Stimulated activated CD4-positive, alpha-beta T cell treated with anti-CD3 and anti-CD28 coated beads, TNF-alpha, amount 100 ng/mL, for 48 hours (primary cell): Measurements from ENCODE around the gene AGBL5.
"Not testable (repeated sequence)": the region's sequence is repeated elsewhere in the genome, so short reads cannot be mapped to it uniquely, and the experiment has no call there.

Experiments used
- DNase-seq, 3 donors: peaks; one replicate each; pipeline ENCODE4 v3.0.0-alpha.2; 2020; ENCODE audit warnings: low read depth in 3 of 3

AGBL5 gene

GRCh38 chr2:27091746-27092695 lies 40.6 kb downstream of the AGBL5 start:
- no peak for DNase-seq

- no peak for DNase-seq
These were observed 41.4 kb downstream of the AGBL5 start for GRCh38 chr2:27092696-27093429.

- no peak for DNase-seq
These were observed 42.2 kb downstream of the AGBL5 start for GRCh38 chr2:27093430-27094352.

DNA sequence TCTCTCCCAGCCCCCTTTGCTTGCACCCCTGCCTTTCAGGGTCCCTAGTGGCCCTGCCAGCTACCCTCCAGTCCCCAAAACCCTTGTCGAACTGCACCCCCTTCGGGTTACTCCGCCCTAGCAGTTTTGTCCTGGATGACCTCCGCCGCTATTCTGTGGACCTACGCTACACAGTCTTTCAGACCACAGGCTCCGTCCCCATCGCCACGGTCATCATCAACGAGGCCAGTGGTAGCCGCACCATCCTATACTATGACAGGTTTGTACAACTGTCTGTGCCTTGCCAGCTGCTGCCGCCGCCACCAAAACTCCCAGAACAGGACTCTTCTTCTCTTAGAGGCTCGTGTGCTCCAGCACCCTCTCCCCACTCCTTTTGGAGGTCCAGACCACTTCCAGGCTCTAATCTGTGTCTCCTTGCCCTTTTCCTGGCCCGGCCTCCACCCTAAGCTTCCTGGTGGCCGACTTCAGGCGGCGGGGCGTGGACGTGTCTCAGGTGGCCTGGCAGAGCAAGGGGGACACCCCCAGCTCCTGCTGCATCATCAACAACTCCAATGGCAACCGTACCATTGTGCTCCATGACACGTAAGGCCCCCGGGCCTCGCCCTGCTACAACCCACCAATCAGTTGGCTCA lies 43.0 kb downstream of the AGBL5 start:
- DNase-seq = no peak

DNA sequence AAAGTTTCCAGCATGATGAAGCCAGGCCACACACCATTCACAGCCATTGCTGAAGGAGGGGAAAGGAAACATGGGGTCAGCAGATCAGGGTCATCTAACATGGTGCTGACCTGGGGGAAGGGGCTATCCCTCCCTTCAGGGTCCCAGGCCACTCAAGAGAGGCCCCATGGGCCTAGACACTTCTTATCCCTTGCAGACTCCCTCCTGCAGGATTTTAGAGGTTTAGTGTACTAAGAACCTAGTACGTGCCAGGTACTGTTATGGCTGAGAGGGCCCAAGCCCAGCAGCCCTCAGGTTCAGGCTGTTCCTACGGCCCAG lies 43.9 kb downstream of the AGBL5 start:
- no peak for DNase-seq

- no peak for DNase-seq
These were observed 44.5 kb downstream of the AGBL5 start for GRCh38 chr2:27095745-27096651.

GRCh38 chr2:27096748-27097297 lies 45.4 kb downstream of the AGBL5 start:
- no peak for DNase-seq

- no peak for DNase-seq
These were observed 45.9 kb downstream of the AGBL5 start for GRCh38 chr2:27097341-27097740.

DNA sequence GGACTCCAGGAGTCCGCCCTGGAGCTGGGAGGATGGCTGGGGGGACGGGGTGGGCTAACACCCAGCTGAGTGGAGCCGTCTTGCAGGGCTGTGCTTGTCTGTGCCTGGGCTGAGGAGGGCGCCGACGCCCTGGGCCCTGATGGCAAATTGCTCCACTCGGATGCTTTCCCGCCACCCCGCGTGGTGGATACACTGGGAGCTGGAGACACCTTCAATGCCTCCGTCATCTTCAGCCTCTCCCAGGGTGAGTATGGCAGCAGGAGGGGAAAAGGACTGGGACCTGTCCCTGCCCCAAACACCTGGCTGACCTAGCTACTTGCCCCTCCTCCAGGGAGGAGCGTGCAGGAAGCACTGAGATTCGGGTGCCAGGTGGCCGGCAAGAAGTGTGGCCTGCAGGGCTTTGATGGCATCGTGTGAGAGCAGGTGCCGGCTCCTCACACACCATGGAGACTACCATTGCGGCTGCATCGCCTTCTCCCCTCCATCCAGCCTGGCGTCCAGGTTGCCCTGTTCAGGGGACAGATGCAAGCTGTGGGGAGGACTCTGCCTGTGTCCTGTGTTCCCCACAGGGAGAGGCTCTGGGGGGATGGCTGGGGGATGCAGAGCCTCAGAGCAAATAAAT lies 48.0 kb downstream of the AGBL5 start:
- DNase-seq = no peak

DNA sequence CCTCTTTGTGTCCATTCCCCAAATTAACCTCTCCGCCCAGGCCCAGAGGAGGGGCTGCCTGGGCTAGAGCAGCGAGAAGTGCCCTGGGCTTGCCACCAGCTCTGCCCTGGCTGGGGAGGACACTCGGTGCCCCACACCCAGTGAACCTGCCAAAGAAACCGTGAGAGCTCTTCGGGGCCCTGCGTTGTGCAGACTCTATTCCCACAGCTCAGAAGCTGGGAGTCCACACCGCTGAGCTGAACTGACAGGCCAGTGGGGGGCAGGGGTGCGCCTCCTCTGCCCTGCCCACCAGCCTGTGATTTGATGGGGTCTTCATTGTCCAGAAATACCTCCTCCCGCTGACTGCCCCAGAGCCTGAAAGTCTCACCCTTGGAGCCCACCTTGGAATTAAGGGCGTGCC lies 48.6 kb downstream of the AGBL5 start:
- no peak for DNase-seq

DNA sequence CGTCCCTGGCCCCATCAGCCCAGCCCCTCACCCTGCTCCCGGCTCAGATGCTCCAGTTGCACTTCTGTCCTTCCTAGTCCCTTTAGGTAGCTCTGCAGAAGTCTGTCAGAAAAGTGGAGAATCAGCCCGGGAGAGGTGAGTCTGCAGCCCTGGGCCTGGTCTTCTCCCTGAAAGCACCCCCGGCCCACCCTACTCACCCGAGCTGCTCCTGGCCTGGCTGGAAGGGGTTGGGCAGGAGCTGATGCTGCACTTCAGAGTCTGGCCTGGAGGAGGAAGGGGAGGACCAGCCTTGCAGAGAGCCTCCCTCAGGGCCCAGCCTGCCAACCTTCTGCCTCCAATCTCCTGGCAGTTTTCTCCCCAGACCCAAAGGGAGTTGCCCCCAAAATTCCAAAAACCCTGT lies 50.9 kb downstream of the AGBL5 start:
- DNase-seq = no peak

DNA sequence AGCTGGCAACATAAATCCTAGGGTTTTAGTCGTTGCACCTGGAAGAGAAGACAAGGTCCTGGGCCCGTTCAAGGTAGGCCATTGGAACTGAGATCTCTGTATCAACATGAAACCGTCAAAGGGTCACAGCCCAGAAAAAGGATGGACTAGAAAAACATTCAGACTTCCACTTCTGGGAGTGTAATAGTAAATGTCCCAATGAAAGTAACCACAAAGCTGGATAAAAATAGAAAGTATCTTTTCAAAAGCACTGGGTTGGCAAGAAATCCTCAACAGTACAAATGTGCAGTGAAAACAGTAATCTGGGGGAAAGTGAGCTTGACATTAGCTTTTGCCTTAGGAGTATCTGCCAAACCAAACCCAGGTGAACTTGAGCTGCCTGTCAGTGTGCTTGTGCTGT lies 54.5 kb downstream of the AGBL5 start:
- no peak for DNase-seq

GRCh38 chr2:27108221-27108620 lies 56.8 kb downstream of the AGBL5 start:
- DNase-seq = no peak

- DNase-seq = no peak
These were observed 57.6 kb downstream of the AGBL5 start for GRCh38 chr2:27109083-27109482.

DNA sequence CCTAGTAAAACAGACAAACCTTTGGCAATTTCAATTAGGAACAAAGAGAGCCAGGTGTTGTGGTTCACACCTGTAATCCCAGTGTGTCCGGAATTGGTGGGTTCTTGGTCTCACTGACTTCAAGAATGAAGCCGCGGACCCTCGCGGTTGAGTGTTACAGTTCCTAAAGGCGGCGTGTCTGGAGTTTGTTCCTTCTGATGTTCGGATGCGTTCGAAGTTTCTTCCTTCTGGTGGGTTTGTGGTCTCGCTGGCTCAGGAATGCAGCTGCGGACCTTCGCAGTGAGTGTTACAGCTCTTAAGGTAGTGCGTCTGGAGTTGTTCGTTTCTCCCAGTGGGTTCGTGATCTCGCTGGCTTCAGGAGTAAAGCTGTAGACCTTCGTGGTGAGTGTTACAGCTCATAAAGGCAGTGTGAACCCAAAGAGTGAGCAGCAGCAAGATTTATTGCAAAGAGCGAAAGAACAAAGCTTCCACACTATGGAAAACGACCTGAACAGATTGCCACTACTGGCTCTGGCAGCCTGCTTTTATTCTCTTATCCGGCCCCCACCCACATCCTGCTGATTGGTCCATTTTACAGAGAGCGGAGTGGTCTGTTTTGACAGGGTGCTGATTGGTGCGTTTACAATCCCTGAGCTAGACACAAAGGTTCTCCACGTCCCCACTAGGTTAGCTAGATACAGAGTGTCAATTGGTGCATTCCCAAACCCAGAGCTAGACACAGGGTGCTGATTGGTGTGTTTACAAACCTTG lies 59.3 kb downstream of the AGBL5 start:
- DNase-seq = not testable (repeated sequence)

GRCh38 chr2:27111392-27112078 lies 60.1 kb downstream of the AGBL5 start:
- DNase-seq = not testable (repeated sequence)

DNA sequence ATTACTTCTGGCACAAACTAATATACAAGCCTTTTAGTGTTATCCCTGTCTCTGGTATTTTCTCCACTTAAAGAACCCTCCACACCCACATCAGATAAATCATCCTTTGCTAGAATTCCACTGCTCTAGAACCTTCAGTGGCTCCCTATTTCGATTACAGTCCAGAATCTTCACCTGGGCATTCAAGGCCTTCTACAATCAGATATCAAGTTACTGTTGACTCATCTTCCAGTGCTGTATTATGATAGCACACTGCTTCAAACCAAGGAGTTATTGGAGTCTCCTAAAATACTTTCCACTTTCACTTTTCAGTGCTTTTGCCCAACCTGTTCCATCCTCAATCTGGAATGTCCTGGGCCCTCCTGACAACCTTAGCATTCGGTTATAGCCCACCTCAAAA lies 64.1 kb downstream of the AGBL5 start:
- DNase-seq = no peak

- DNase-seq = no peak
These were observed 66.6 kb downstream of the AGBL5 start for GRCh38 chr2:27117995-27118524.
